HCT116 (cell line): Measurements from ENCODE around the gene SLC39A12.

Experiments used
- CTCF ChIP-seq, 3 experiments: fragments of 200-600 bp in 1 of 3; sonication (generic) in 1 of 3; IDR thresholded peaks in 2 of 3; conservative IDR thresholded peaks in 1 of 3; 2 replicates each; pipeline ENCODE4 v1.5.1; 2012 to 2017; ENCODE audit warnings: low read depth in 2 of 3, low read length in 2 of 3, antibody characterized with exemption in 1 of 3, borderline replicate concordance in 1 of 3, control low read depth in 1 of 3, mild to moderate bottlenecking in 1 of 3, mixed read lengths in 1 of 3, mixed run types in 1 of 3, moderate library complexity in 1 of 3; ENCODE audit not compliant: insufficient read depth in 1 of 3
- EZH2phosphoT487 ChIP-seq: fragments of 200-600 bp; IDR thresholded peaks from 2 replicates; pipeline ENCODE4 v1.6.1; 2018; ENCODE audit warnings: antibody characterized with exemption, borderline replicate concordance
- JUND ChIP-seq: IDR thresholded peaks from 2 replicates; pipeline ENCODE4 v1.6.1; 2012
- POLR2AphosphoS5 ChIP-seq: IDR thresholded peaks from 2 replicates; pipeline ENCODE4 v1.6.1; 2011; ENCODE audit warnings: mild to moderate bottlenecking, low read depth, low read length, moderate library complexity
- YY1 ChIP-seq: IDR thresholded peaks from 2 replicates; pipeline ENCODE4 v1.6.1; 2011; ENCODE audit warnings: low read length, low read depth, moderate library complexity, mild to moderate bottlenecking; ENCODE audit not compliant: insufficient replicate concordance; ENCODE audit errors: extremely low read depth

GRCh38 chr10:17989908-17990767 lies 38.4 kb downstream of the SLC39A12 start:
- no peak for TF ChIP-seq CTCF (IDR thresholded peaks at IDR 0.05 in 2 of 3, conservative IDR thresholded peaks at IDR 0.05 in 1 of 3; ENCODE audit: borderline replicate concordance in 1 of 3, insufficient read depth in 1 of 3, low read depth in 2 of 3, low read length in 2 of 3)
- TF ChIP-seq EZH2phosphoT487 = no peak
- no peak for TF ChIP-seq POLR2AphosphoS5
- peak; percentile 82 for TF ChIP-seq JUND
- no peak for TF ChIP-seq YY1
